Measurements from ENCODE around the gene RBM25.

RBM25 gene

DNA sequence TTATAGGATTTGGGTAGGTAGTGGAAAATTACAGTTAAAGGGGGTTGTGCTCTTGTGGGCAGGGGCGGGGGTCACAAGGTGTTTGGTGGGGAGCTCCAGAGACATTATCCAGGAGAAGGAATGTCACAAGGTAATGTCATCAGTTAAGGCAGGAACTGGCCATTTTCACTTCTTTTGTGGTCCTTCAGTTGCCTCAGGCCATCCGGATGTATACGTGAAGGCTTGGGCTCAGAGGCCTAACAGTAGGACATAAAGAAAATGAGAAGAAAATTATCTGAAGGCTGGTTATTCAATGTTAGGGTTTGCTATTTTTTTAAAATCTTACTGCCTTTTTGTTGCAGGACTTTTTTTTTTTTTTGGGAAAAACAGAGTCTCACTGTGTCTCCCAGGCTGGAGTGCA lies 75.5 kb downstream of the RBM25 start:
- no peak overlapping the region for H2AK5ac ChIP-seq (ENCODE audit: low read length, severe bottlenecking)
- H3K18ac ChIP-seq (ENCODE audit: low read depth in 1 of 2, low read length in 2 of 2) = no peak overlapping the region
- H3K9me3 ChIP-seq (ENCODE audit: control insufficient read depth, low read length) = no peaks in the 10 kb centered on the region
- H3K27ac ChIP-seq (ENCODE audit: low read length, poor library complexity, severe bottlenecking) = no peak overlapping the region
- no peak overlapping the region for H3K4me2 ChIP-seq (ENCODE audit: low read length, poor library complexity, severe bottlenecking)
- peaks cover 6% of the 10 kb centered on the region for H3K4me1 ChIP-seq (ENCODE audit: control insufficient read depth, insufficient read depth, low read depth, low read length)
- H2BK12ac ChIP-seq (ENCODE audit: low read length in 2 of 2) = no peak overlapping the region
- no peaks in the 10 kb centered on the region for H3K36me3 ChIP-seq (ENCODE audit: control insufficient read depth in 1 of 2, insufficient read depth in 2 of 2, low read depth in 1 of 2, low read length in 2 of 2)
- no peak overlapping the region for H2BK15ac ChIP-seq (ENCODE audit: low read depth, poor library complexity, severe bottlenecking)
- no peak overlapping the region for H2AFZ ChIP-seq (ENCODE audit: low read depth, low read length)
- DNase-seq = no peak
- H3K14ac ChIP-seq (ENCODE audit: low read length in 2 of 2) = no peak overlapping the region
- no peak overlapping the region for H3K23ac ChIP-seq (ENCODE audit: low read length in 2 of 2)
- H3K4me3 ChIP-seq (ENCODE audit: insufficient read depth in 1 of 2, low read depth in 1 of 2, low read length in 2 of 2) = no peak overlapping the region
- no peak overlapping the region for H2BK5ac ChIP-seq (ENCODE audit: low read depth, low read length, poor library complexity, severe bottlenecking)
- H3K4ac ChIP-seq (ENCODE audit: low read depth in 1 of 2, low read length in 2 of 2) = no peak overlapping the region
- peaks cover 2% of the 10 kb centered on the region for H3K79me1 ChIP-seq (replicated peaks; ENCODE audit: low read length, poor library complexity, severe bottlenecking)
- no peak overlapping the region for H4K8ac ChIP-seq (ENCODE audit: low read length)
- H2BK120ac ChIP-seq (ENCODE audit: low read depth, low read length) = no peak overlapping the region
- H3K27me3 ChIP-seq (ENCODE audit: control insufficient read depth in 1 of 2, insufficient read depth in 1 of 2, low read length in 2 of 2) = no peaks in the 10 kb centered on the region
- no peak overlapping the region for H3K9ac ChIP-seq (ENCODE audit: low read length)
- no peak overlapping the region for H4K91ac ChIP-seq (ENCODE audit: low read length)
- 93% methylated on average over 3 of the region's 3 CpGs for WGBS

DNA sequence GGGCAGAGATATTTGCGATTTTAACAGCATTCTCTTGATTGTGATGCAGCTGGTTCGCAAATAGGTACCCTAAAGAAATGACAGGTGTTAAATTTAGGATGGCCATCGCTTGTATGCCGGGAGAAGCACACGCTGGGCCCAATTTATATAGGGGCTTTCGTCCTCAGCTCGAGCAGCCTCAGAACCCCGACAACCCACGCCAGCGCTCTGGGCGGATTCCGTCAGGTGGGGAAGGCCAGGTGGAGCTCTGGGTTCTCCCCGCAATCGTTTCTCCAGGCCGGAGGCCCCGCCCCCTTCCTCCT lies 77.7 kb downstream of the RBM25 start:
- Histone ChIP-seq H3K4me1 (ENCODE audit: control insufficient read depth, insufficient read depth, low read depth, low read length) (peaks cover 8% of the 10 kb centered on the region), H3K27ac (ENCODE audit: low read length, poor library complexity, severe bottlenecking) (peak overlapping the region; percentile 38), H2BK120ac (ENCODE audit: low read depth, low read length) (no peak overlapping the region), H3K4me3 (ENCODE audit: insufficient read depth in 1 of 2, low read depth in 1 of 2, low read length in 2 of 2) (peak overlapping the region; percentile 51 to 98), H2BK12ac (ENCODE audit: low read length in 2 of 2) (no peak overlapping the region), H3K4ac (ENCODE audit: low read depth in 1 of 2, low read length in 2 of 2) (peak overlapping the region in 1 of 2 experiments; percentile 54), H3K23ac (ENCODE audit: low read length in 2 of 2) (no peak overlapping the region), H3K79me1 (replicated peaks; ENCODE audit: low read length, poor library complexity, severe bottlenecking) (peaks cover 3% of the 10 kb centered on the region), H4K8ac (ENCODE audit: low read length) (peak overlapping the region; percentile 75), H2AK5ac (ENCODE audit: low read length, severe bottlenecking) (no peak overlapping the region), H2BK5ac (ENCODE audit: low read depth, low read length, poor library complexity, severe bottlenecking) (no peak overlapping the region), H4K91ac (ENCODE audit: low read length) (no peak overlapping the region), H3K36me3 (ENCODE audit: control insufficient read depth in 1 of 2, insufficient read depth in 2 of 2, low read depth in 1 of 2, low read length in 2 of 2) (no peaks in the 10 kb centered on the region), H3K9ac (ENCODE audit: low read length) (peak overlapping the region; percentile 94), H2AFZ (ENCODE audit: low read depth, low read length) (peak overlapping the region; percentile 70), H3K14ac (ENCODE audit: low read length in 2 of 2) (no peak overlapping the region), H3K18ac (ENCODE audit: low read depth in 1 of 2, low read length in 2 of 2) (peak overlapping the region in 1 of 2 experiments; percentile 12), H2BK15ac (ENCODE audit: low read depth, poor library complexity, severe bottlenecking) (no peak overlapping the region), H3K9me3 (ENCODE audit: control insufficient read depth, low read length) (no peaks in the 10 kb centered on the region), H3K4me2 (ENCODE audit: low read length, poor library complexity, severe bottlenecking) (peak overlapping the region; percentile 90), H3K27me3 (ENCODE audit: control insufficient read depth in 1 of 2, insufficient read depth in 1 of 2, low read length in 2 of 2) (no peaks in the 10 kb centered on the region)
- 6% methylated on average over 16 of the region's 16 CpGs for whole genome bisulfite sequencing
- DNase-seq = no peak

DNA sequence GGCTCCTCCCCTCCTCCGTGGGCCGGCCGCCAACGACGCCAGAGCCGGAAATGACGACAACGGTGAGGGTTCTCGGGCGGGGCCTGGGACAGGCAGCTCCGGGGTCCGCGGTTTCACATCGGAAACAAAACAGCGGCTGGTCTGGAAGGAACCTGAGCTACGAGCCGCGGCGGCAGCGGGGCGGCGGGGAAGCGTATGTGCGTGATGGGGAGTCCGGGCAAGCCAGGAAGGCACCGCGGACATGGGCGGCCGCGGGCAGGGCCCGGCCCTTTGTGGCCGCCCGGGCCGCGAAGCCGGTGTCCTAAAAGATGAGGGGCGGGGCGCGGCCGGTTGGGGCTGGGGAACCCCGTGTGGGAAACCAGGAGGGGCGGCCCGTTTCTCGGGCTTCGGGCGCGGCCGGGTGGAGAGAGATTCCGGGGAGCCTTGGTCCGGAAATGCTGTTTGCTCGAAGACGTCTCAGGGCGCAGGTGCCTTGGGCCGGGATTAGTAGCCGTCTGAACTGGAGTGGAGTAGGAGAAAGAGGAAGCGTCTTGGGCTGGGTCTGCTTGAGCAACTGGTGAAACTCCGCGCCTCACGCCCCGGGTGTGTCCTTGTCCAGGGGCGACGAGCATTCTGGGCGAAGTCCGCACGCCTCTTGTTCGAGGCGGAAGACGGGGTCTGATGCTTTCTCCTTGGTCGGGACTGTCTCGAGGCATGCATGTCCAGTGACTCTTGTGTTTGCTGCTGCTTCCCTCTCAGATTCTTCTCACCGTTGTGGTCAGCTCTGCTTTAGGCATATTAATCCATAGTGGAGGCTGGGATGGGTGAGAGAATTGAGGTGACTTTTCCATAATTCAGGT lies 78.3 kb downstream of the RBM25 start, which contains the start of gene PSEN1:
TSS of gene PSEN1 (plus strand) at position 121 of the 839 bp plus-strand sequence. CDS start 11,513 bp downstream, outside the sequence.
- Histone ChIP-seq H3K14ac (ENCODE audit: low read length in 2 of 2) (peak within 1 kb of the TSS in 1 of 2 experiments; percentile 86), H3K4me1 (ENCODE audit: control insufficient read depth, insufficient read depth, low read depth, low read length) (peaks cover 8% of the 10 kb centered on the region), H3K4me2 (ENCODE audit: low read length, poor library complexity, severe bottlenecking) (peak within 1 kb of the TSS; percentile 90), H2BK5ac (ENCODE audit: low read depth, low read length, poor library complexity, severe bottlenecking) (no peak within 1 kb of the TSS), H3K79me1 (replicated peaks; ENCODE audit: low read length, poor library complexity, severe bottlenecking) (peaks cover 5% of the 10 kb centered on the region), H3K27me3 (ENCODE audit: control insufficient read depth in 1 of 2, insufficient read depth in 1 of 2, low read length in 2 of 2) (no peaks in the 10 kb centered on the region), H2BK120ac (ENCODE audit: low read depth, low read length) (peak within 1 kb of the TSS; percentile 90), H3K27ac (ENCODE audit: low read length, poor library complexity, severe bottlenecking) (peak within 1 kb of the TSS; percentile 61), H2AFZ (ENCODE audit: low read depth, low read length) (peak within 1 kb of the TSS; percentile 70), H3K18ac (ENCODE audit: low read depth in 1 of 2, low read length in 2 of 2) (peak within 1 kb of the TSS; percentile 61 to 69), H2AK5ac (ENCODE audit: low read length, severe bottlenecking) (peak within 1 kb of the TSS; percentile 26), H3K9me3 (ENCODE audit: control insufficient read depth, low read length) (no peaks in the 10 kb centered on the region), H3K4ac (ENCODE audit: low read depth in 1 of 2, low read length in 2 of 2) (peak within 1 kb of the TSS in 1 of 2 experiments; percentile 82), H2BK12ac (ENCODE audit: low read length in 2 of 2) (no peak within 1 kb of the TSS), H3K9ac (ENCODE audit: low read length) (peak within 1 kb of the TSS; percentile 94), H3K23ac (ENCODE audit: low read length in 2 of 2) (peak within 1 kb of the TSS in 1 of 2 experiments; percentile 59), H4K8ac (ENCODE audit: low read length) (peak within 1 kb of the TSS; percentile 93), H3K4me3 (ENCODE audit: insufficient read depth in 1 of 2, low read depth in 1 of 2, low read length in 2 of 2) (peak within 1 kb of the TSS; percentile 85 to 98), H4K91ac (ENCODE audit: low read length) (peak within 1 kb of the TSS; percentile 66), H2BK15ac (ENCODE audit: low read depth, poor library complexity, severe bottlenecking) (peak within 1 kb of the TSS; percentile 86), H3K36me3 (ENCODE audit: control insufficient read depth in 1 of 2, insufficient read depth in 2 of 2, low read depth in 1 of 2, low read length in 2 of 2) (no peaks in the 10 kb centered on the region)
- DNase-seq = peak; percentile 94
- under 1% methylated on average over 66 of the region's 71 CpGs for WGBS

DNA sequence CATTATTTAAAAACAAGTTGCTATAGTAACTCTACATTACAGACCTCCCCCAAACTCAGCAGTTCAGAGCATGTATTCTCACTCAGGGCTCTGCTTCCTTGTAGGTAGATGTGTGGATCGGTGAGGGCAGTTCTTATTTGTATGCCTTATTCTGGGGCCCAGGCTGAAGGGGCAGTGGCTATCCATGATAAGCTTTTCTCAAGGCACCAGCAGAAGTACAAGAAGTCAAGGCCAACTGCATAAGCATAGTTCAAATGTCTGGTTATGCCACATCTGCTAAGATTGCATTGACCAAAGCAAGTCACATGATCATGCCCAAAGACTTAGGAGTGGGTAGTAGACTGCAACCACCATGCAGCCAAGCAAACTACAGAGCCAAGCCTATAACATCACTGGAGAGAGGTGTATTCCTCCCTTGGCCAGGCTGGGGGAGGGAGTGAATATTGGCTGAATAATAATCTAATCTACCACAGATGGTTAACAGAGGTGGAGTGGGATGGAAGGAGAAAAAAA lies 82.5 kb downstream of the RBM25 start:
- no peak overlapping the region for H2BK5ac ChIP-seq (ENCODE audit: low read depth, low read length, poor library complexity, severe bottlenecking)
- no peak overlapping the region for H2AK5ac ChIP-seq (ENCODE audit: low read length, severe bottlenecking)
- no peak for DNase-seq
- H3K18ac ChIP-seq (ENCODE audit: low read depth in 1 of 2, low read length in 2 of 2) = no peak overlapping the region
- H3K4me3 ChIP-seq (ENCODE audit: insufficient read depth in 1 of 2, low read depth in 1 of 2, low read length in 2 of 2) = no peak overlapping the region
- H3K27me3 ChIP-seq (ENCODE audit: control insufficient read depth in 1 of 2, insufficient read depth in 1 of 2, low read length in 2 of 2) = no peaks in the 10 kb centered on the region
- H3K9ac ChIP-seq (ENCODE audit: low read length) = no peak overlapping the region
- no peak overlapping the region for H2BK120ac ChIP-seq (ENCODE audit: low read depth, low read length)
- H3K27ac ChIP-seq (ENCODE audit: low read length, poor library complexity, severe bottlenecking) = no peak overlapping the region
- H3K14ac ChIP-seq (ENCODE audit: low read length in 2 of 2) = no peak overlapping the region
- no peak overlapping the region for H2BK12ac ChIP-seq (ENCODE audit: low read length in 2 of 2)
- no peak overlapping the region for H3K4ac ChIP-seq (ENCODE audit: low read depth in 1 of 2, low read length in 2 of 2)
- H3K36me3 ChIP-seq (ENCODE audit: control insufficient read depth in 1 of 2, insufficient read depth in 2 of 2, low read depth in 1 of 2, low read length in 2 of 2) = no peaks in the 10 kb centered on the region
- peaks cover 7% of the 10 kb centered on the region for H3K79me1 ChIP-seq (replicated peaks; ENCODE audit: low read length, poor library complexity, severe bottlenecking)
- no peak overlapping the region for H3K4me2 ChIP-seq (ENCODE audit: low read length, poor library complexity, severe bottlenecking)
- H2BK15ac ChIP-seq (ENCODE audit: low read depth, poor library complexity, severe bottlenecking) = no peak overlapping the region
- H4K8ac ChIP-seq (ENCODE audit: low read length) = no peak overlapping the region
- H3K23ac ChIP-seq (ENCODE audit: low read length in 2 of 2) = no peak overlapping the region
- peaks cover 10% of the 10 kb centered on the region for H3K4me1 ChIP-seq (ENCODE audit: control insufficient read depth, insufficient read depth, low read depth, low read length)
- H4K91ac ChIP-seq (ENCODE audit: low read length) = no peak overlapping the region
- WGBS = 100% methylated on average over 1 of the region's 1 CpG
- no peak overlapping the region for H2AFZ ChIP-seq (ENCODE audit: low read depth, low read length)
- H3K9me3 ChIP-seq (ENCODE audit: control insufficient read depth, low read length) = no peaks in the 10 kb centered on the region

All from mesenchymal stem cell (in vitro differentiated cells and primary cell).